HCT116 (cell line): ENCODE measurements around the gene CENPH. TPM values are rescaled to one million over a fixed set of nuclear protein-coding genes. Genes with fewer than 3 reads are reported as not detected.
"Not testable (repeated sequence)": the region's sequence is repeated elsewhere in the genome, so short reads cannot be mapped to it uniquely, and the experiment has no call there.

Experiments
- ATAC-seq: fragments of 200-7000 bp; cut with Tn5 transposase; 2 replicates; pipeline ENCODE4 v1.9.1; 2020; ENCODE audit warnings: mild to moderate bottlenecking, moderate library complexity
- BruUV-seq: library from RNA; stranded (reverse); fragments of 400-500 nt; replicated peaks from 2 replicates; lab custom pipeline; 2021; lab: Mats Ljungman, UMichigan
- CTCF ChIA-PET: fragments of 300-600 bp; sonication (Branson Sonifier 250); formaldehyde crosslinking; loops from one replicate; lab custom pipeline; 2021; ENCODE audit warnings: antibody characterized with exemption; lab: Charles Lee
- POLR2A ChIA-PET: fragments of 300-600, 350-600 bp; sonication (Branson Sonifier 250); formaldehyde crosslinking; loops from one replicate; lab custom pipeline; 2021; ENCODE audit warnings: antibody characterized with exemption; lab: Charles Lee
- RAD21 ChIA-PET, 2 experiments: fragments of 300-600 bp; sonication (Branson Sonifier 250); formaldehyde crosslinking; loops; one replicate each; lab custom pipeline; 2023; ENCODE audit warnings: low total read pairs in 2 of 2; ENCODE audit not compliant: uncharacterized antibody in 2 of 2, unreplicated experiment in 2 of 2, low non-redundant PET in 1 of 2; lab: Charles Lee
- DNase-seq: peaks from one replicate; pipeline ENCODE4 v3.0.0-alpha.2; 2010; ENCODE audit warnings: low read depth, low spot score
- H2AFZ ChIP-seq: fragments of 200-600 bp; shearing (Covaris generic), sonication (generic); 2 replicates; pipeline ENCODE4 v1.6.1; 2017; ENCODE audit warnings: low read depth, mixed run types, mixed read lengths, antibody characterized with exemption, low read length; ENCODE audit not compliant: poor library complexity, severe bottlenecking
- H3K27ac ChIP-seq: 2 replicates; pipeline ENCODE4 v1.5.1; 2012; ENCODE audit warnings: low read depth, low read length
- H3K27me3 ChIP-seq: fragments of 200-600 bp; sonication (generic); 2 replicates; pipeline ENCODE4 v1.6.1; 2016; ENCODE audit warnings: mixed run types, low read length, mixed read lengths; ENCODE audit not compliant: insufficient read depth
- H3K36me3 ChIP-seq, 2 experiments: fragments of 200-500 bp in 1 of 2; fragments of 200-600 bp in 1 of 2; sonication (Bioruptor generic) in 1 of 2; sonication (generic) in 1 of 2; 2 replicates each; pipeline versions ENCODE4 v1.5.1 to v1.6.1; 2014 to 2016; ENCODE audit warnings: low read length in 2 of 2, inconsistent platforms in 1 of 2, mixed read lengths in 1 of 2, mixed run types in 1 of 2; ENCODE audit not compliant: insufficient read depth in 2 of 2, control insufficient read depth in 1 of 2
- H3K4me1 ChIP-seq, 2 experiments: fragments of 200-600 bp in 1 of 2; sonication (generic) in 1 of 2; 2 replicates each; pipeline versions ENCODE4 v1.5.1 to v1.6.1; 2012 to 2017; ENCODE audit warnings: low read length in 2 of 2, inconsistent platforms in 1 of 2, mild to moderate bottlenecking in 1 of 2, mixed read lengths in 1 of 2, mixed run types in 1 of 2, moderate library complexity in 1 of 2; ENCODE audit not compliant: insufficient read depth in 2 of 2, control insufficient read depth in 1 of 2
- H3K4me2 ChIP-seq: fragments of 200-600 bp; sonication (generic); 2 replicates; pipeline ENCODE4 v1.6.1; 2017; ENCODE audit warnings: mixed run types, low read length, mixed read lengths
- H3K4me3 ChIP-seq, 2 experiments: fragments of 200-600 bp in 1 of 2; sonication (generic) in 1 of 2; replicated peaks in 1 of 2; 2 replicates each; pipeline ENCODE4 v1.5.1; 2011 to 2016; ENCODE audit warnings: low read length in 2 of 2, control low read depth in 1 of 2, low read depth in 1 of 2, mild to moderate bottlenecking in 1 of 2, mixed read lengths in 1 of 2, mixed run types in 1 of 2
- H3K79me2 ChIP-seq: fragments of 200-600 bp; sonication (generic); 2 replicates; pipeline ENCODE4 v1.6.1; 2017; ENCODE audit warnings: mild to moderate bottlenecking, mixed run types, low read length, moderate library complexity, mixed read lengths; ENCODE audit not compliant: insufficient read depth
- H3K9ac ChIP-seq: fragments of 200-600 bp; sonication (generic); 2 replicates; pipeline ENCODE4 v1.6.1; 2016; ENCODE audit warnings: low read length, mixed read lengths
- H3K9me2 ChIP-seq: fragments of 200-600 bp; sonication (generic), shearing (Covaris generic); 2 replicates; pipeline ENCODE4 v1.6.1; 2017; ENCODE audit warnings: mixed run types, mild to moderate bottlenecking, moderate library complexity; ENCODE audit not compliant: insufficient read depth
- H3K9me3 ChIP-seq, 2 experiments: fragments of 200-500 bp in 1 of 2; fragments of 200-600 bp in 1 of 2; sonication (Bioruptor generic) in 1 of 2; sonication (generic) in 1 of 2; 2 replicates each; pipeline ENCODE4 v1.6.1; 2014 to 2017; ENCODE audit warnings: low read length in 2 of 2, mixed read lengths in 2 of 2, inconsistent platforms in 1 of 2, low read depth in 1 of 2, mild to moderate bottlenecking in 1 of 2, mixed run types in 1 of 2, moderate library complexity in 1 of 2; ENCODE audit not compliant: control insufficient read depth in 1 of 2, insufficient read depth in 1 of 2
- H4K20me1 ChIP-seq: fragments of 200-600 bp; sonication (generic), shearing (Covaris generic); 2 replicates; pipeline ENCODE4 v1.6.1; 2017; ENCODE audit warnings: mixed run types, mild to moderate bottlenecking, moderate library complexity; ENCODE audit not compliant: insufficient read depth
- ELF1 ChIP-seq: IDR thresholded peaks from 2 replicates; pipeline ENCODE4 v1.6.1; 2012; ENCODE audit warnings: low read depth, borderline replicate concordance
- EZH2 ChIP-seq: fragments of 200-600 bp; sonication (generic); IDR thresholded peaks from 2 replicates; pipeline ENCODE4 v1.6.1; 2017; ENCODE audit warnings: antibody characterized with exemption, mixed run types
- EZH2phosphoT487 ChIP-seq: fragments of 200-600 bp; IDR thresholded peaks from 2 replicates; pipeline ENCODE4 v1.6.1; 2018; ENCODE audit warnings: antibody characterized with exemption, borderline replicate concordance
- SRF ChIP-seq: IDR thresholded peaks from 2 replicates; pipeline ENCODE4 v1.6.1; 2012; ENCODE audit warnings: low read depth
- YY1 ChIP-seq: IDR thresholded peaks from 2 replicates; pipeline ENCODE4 v1.6.1; 2011; ENCODE audit warnings: low read length, low read depth, moderate library complexity, mild to moderate bottlenecking; ENCODE audit not compliant: insufficient replicate concordance; ENCODE audit errors: extremely low read depth
- ZBTB33 ChIP-seq: IDR thresholded peaks from 2 replicates; pipeline ENCODE4 v1.6.1; 2011; ENCODE audit warnings: mild to moderate bottlenecking, low read length, moderate library complexity; ENCODE audit not compliant: insufficient replicate concordance; ENCODE audit errors: extremely low read depth
- intact Hi-C: fragments of 100-400 bp; cut with micrococcal nuclease; formaldehyde crosslinking; loops from 2 replicates; pipeline ENCODE4 v1.10.0; 2022
- total RNA-seq: library from RNA; stranded (reverse); gene quantifications from one replicate; pipeline ENCODE4 v1.2.1, GENCODE V29; 2021; ENCODE audit not compliant: unreplicated experiment

CENPH gene
- total RNA-seq, 1 experiment from 2014 or later = 23.4 TPM

- TF ChIP-seq YY1 = peak; percentile 41
- no peak for TF ChIP-seq EZH2
- no peak for TF ChIP-seq SRF
- TF ChIP-seq ZBTB33 = no peak
- TF ChIP-seq ELF1 = no peak
- no peak for TF ChIP-seq EZH2phosphoT487
These were observed at the start of gene CENPH (continued) for GRCh38 chr5:69189162-69190086.

- H3K4me3 ChIP-seq, H3K9me3 ChIP-seq, DNase-seq, ATAC-seq, H3K9ac ChIP-seq, H3K27ac ChIP-seq, POLR2A ChIA-PET, H3K79me2 ChIP-seq, H4K20me1 ChIP-seq, intact Hi-C loops, H2AFZ ChIP-seq, H3K9me2 ChIP-seq, H3K4me2 ChIP-seq, BruUV-seq, H3K36me3 ChIP-seq, H3K27me3 ChIP-seq, RAD21 ChIA-PET, H3K4me1 ChIP-seq, CTCF ChIA-PET: not testable (repeated sequence)
These were observed 49.1 kb upstream of the CENPH start for GRCh38 chr5:69140239-69140638.
